Ovary (tissue), 9 donors: ENCODE results near the gene AFF3. TPM values are rescaled to one million over a fixed set of nuclear protein-coding genes. Genes with fewer than 3 reads are reported as not detected.

Experiments
- DNase-seq, 5 donors: peaks; one replicate each; pipeline ENCODE4 v3.0.0-alpha.2; 2019 to 2020
- H3K27ac ChIP-seq, 2 donors: fragments of 200-600 bp; one replicate each; pipeline versions ENCODE4 v1.5.1 to v1.8.0; 2019 to 2022
- H3K27me3 ChIP-seq: fragments of 200-600 bp; one replicate; pipeline ENCODE4 v1.8.0; 2022
- H3K36me3 ChIP-seq: fragments of 200-600 bp; sonication (generic); one replicate; pipeline ENCODE4 v1.5.1; 2019
- H3K4me1 ChIP-seq: one replicate; pipeline ENCODE4 v1.8.1; 2013; ENCODE audit warnings: mild to moderate bottlenecking, moderate library complexity; ENCODE audit not compliant: insufficient read depth
- H3K4me3 ChIP-seq: fragments of 200-600 bp; sonication (generic); one replicate; pipeline ENCODE4 v1.5.1; 2017
- H3K9me3 ChIP-seq, 2 donors: fragments of 200-600 bp in 1 of 2; sonication (generic) in 1 of 2; one replicate each; pipeline versions ENCODE4 v1.5.1 to v1.8.1; 2013 to 2019; ENCODE audit warnings: mild to moderate bottlenecking in 1 of 2, moderate library complexity in 1 of 2
- CTCF ChIP-seq, 3 donors: fragments of 450-650 bp in 2 of 3; fragments of 200-600 bp in 1 of 3; IDR thresholded peaks; one replicate each; pipeline versions ENCODE4 v1.5.1 to v1.8.0; 2016 to 2022; ENCODE audit warnings: antibody characterized with exemption in 3 of 3, mild to moderate bottlenecking in 1 of 3
- EP300 ChIP-seq: sonication (generic); formaldehyde crosslinking; IDR thresholded peaks from one replicate; pipeline ENCODE4 v1.6.1; 2017; ENCODE audit warnings: antibody characterized with exemption
- POLR2A ChIP-seq: fragments of 450-650 bp; IDR thresholded peaks from one replicate; pipeline ENCODE4 v1.6.1; 2017; ENCODE audit warnings: antibody characterized with exemption, mild to moderate bottlenecking, moderate library complexity
- WGBS, 3 donors: extraction: QIAGEN DNeasy Blood & Tissue Kit in 1 of 3; methylation state at CpG; one replicate each; pipeline versions ENCODE4 v1.1.5 to v1.1.7; 2013 to 2017; 5-methylcytosine and 5-hydroxymethylcytosine counted together
- intact Hi-C, 4 donors: fragments of 100-400 bp; cut with DNase I; formaldehyde crosslinking; loops; one replicate each; pipeline versions ENCODE4 v1.11.0 to v1.15.1; 2022 to 2023
- polyA plus RNA-seq, 2 donors: library from polyadenylated mRNA; stranded (reverse); fragments of 200-250 nt in 1 of 2; fragments of 350-450 nt in 1 of 2; fragmentation: Illumina TruSeq in 1 of 2; extraction: RNeasy Lipid Tissue Mini Kit (QIAGEN cat#74804) in 1 of 2; gene quantifications; one replicate each; pipeline ENCODE4 v1.2.3, GENCODE V29; 2013 to 2014
- total RNA-seq, 7 donors: library from RNA; depleted of rRNA in 2 of 7; stranded (reverse); fragments of >200 nt in 2 of 7; fragmentation: NEBNext Ultra II Directional in 3 of 7; extraction: Animal tissue kit (Norgen Biotek cat#: 25700) in 3 of 7; gene quantifications; one replicate each; pipeline versions ENCODE4 v1.1.0 to v1.2.4, GENCODE V29; 2016 to 2023
- donor health status: DM: no; HTN: no; CAD: no; lungs with moderate emphysema.
- donor health status: DM: no; HTN: no; CAD: no.
- donor health status: Bipolar disorder and iron deficiency.
- donor health status: DM: yes; HTN: yes; CAD: no.
- donor health status: DM: no; HTN: no; CAD: no.
- donor health status: DM: yes; HTN: yes; CAD: no.

Gene AFF3
- total and polyA plus RNA-seq, 9 donors, result 5.9 to 40.8 (median 25.7) TPM

GRCh38 chr2:99672766-99673350 is 469.5 kb downstream of the AFF3 start:
- 72 to 84% (median 72%) methylated on average over 8 of the region's 8 CpGs for WGBS, 3 donors
- Histone ChIP-seq H3K36me3 (no peaks in the 10 kb centered on the region), H3K27ac (no peak overlapping the region), H3K4me1 (peaks cover 2% of the 10 kb centered on the region), H3K27me3 (no peaks in the 10 kb centered on the region), H3K4me3 (no peak overlapping the region), H3K9me3 (no peaks in the 10 kb centered on the region)
- DNase-seq, result no peak
- intact Hi-C loops, result no loop called here
- TF ChIP-seq EP300 (no peak), CTCF (IDR thresholded peaks at IDR 0.05) (no peak), POLR2A (no peak)

DNA sequence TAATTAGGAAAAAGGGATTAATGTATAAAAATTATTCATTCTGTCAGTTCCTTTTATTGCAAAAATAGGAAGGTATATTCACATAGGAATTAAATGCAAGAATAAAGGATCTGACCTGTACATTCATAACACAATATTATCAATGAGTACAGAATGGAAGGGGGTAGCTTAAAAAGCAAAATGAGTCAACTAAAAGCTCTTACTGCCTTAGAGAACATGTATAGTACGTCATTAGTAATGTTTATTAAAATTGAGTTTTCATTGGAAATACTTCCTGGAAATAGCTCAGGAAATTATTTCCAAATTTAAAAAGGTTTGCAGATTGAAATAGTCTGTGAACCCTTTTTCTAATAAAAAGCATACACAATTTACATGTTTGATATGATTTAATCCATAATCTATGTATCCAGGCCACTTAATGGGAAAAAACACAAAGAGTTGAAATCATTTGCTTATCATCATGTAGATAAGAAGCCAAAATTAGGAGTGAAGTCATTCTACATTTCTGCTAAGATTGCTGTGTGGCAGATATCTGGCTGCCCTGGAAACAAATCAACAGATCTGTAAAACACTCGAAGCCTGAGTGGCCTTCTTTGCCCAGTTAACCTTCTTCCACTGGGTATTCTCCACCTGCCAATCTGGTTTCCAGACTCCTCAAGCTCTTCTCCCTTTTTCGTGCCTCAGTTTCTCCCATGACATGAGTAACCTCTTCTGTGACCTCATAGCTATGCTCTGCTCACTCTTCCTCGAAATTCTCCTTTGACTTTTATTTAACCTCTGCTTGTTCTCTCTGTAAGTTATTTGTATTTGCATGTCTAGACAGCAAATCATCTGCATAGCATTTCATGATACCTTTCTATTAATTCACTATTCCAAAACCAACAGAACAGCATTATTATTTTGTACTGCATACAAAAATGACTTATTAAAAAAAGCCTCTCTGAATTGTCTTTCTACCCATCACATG is 471.3 kb downstream of the AFF3 start:
- no peaks in the 10 kb centered on the region for H3K9me3 ChIP-seq
- no peak for TF ChIP-seq CTCF (IDR thresholded peaks at IDR 0.05)
- no peak for TF ChIP-seq EP300
- no peak for TF ChIP-seq POLR2A
- WGBS, 3 donors, result 39 to 46% (median 42%) methylated on average over 4 of the region's 4 CpGs
- intact Hi-C loops, result no loop called here
- no peaks in the 10 kb centered on the region for H3K36me3 ChIP-seq
- H3K4me1 ChIP-seq, result peaks cover 2% of the 10 kb centered on the region
- DNase-seq, result no peak
- H3K27ac ChIP-seq, result no peak overlapping the region
- H3K4me3 ChIP-seq, result no peak overlapping the region
- no peaks in the 10 kb centered on the region for H3K27me3 ChIP-seq

- no peak for DNase-seq
- Histone ChIP-seq H3K4me1 (peaks cover 5% of the 10 kb centered on the region), H3K4me3 (no peak overlapping the region), H3K36me3 (no peaks in the 10 kb centered on the region), H3K9me3 (no peaks in the 10 kb centered on the region), H3K27ac (no peak overlapping the region), H3K27me3 (no peaks in the 10 kb centered on the region)
- 99 to 100% (median 100%) methylated on average over 1 of the region's 1 CpG for WGBS, 3 donors
- intact Hi-C loops, result no loop called here
- TF ChIP-seq CTCF (IDR thresholded peaks at IDR 0.05), result no peak
These were observed 476.1 kb downstream of the AFF3 start for GRCh38 chr2:99666256-99666655.

DNA sequence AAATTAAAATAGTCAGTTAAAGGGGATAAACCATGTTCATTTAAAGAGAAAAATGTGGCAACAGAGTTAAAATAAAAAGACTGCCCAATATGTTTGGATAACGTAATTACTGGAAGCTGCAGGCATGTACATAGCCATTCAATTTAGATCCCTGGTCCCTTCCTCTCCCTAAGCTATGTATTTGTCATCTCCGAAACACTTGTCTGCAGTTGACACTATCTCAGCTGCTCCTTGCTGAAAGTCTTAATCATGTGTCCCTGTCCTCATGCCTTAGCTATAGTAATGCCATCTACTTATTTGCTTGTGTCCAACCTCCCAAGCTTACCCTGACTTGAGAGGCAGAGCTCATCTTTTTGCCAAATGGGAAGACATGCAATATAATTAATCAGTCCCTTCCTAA is 478.7 kb downstream of the AFF3 start:
- Histone ChIP-seq H3K9me3 (no peaks in the 10 kb centered on the region), H3K4me3 (no peak overlapping the region), H3K36me3 (no peaks in the 10 kb centered on the region), H3K4me1 (peaks cover 13% of the 10 kb centered on the region), H3K27ac (no peak overlapping the region), H3K27me3 (no peaks in the 10 kb centered on the region)
- intact Hi-C loops, result no loop called here
- 89 to 95% (median 90%) methylated on average over 2 of the region's 2 CpGs for WGBS, 3 donors
- TF ChIP-seq EP300 (no peak), CTCF (IDR thresholded peaks at IDR 0.05) (no peak), POLR2A (no peak)
- DNase-seq, result no peak
